GM19351 (cell line): Measurements from ENCODE around the gene GLRX5.

Experiments
- ATAC-seq: cut with Tn5 transposase; IDR thresholded peaks from one replicate; pipeline ENCODE4 v1.9.1; 2021; ENCODE audit warnings: mild to moderate bottlenecking, moderate library complexity; ENCODE audit not compliant: unreplicated experiment

The GLRX5 gene

DNA sequence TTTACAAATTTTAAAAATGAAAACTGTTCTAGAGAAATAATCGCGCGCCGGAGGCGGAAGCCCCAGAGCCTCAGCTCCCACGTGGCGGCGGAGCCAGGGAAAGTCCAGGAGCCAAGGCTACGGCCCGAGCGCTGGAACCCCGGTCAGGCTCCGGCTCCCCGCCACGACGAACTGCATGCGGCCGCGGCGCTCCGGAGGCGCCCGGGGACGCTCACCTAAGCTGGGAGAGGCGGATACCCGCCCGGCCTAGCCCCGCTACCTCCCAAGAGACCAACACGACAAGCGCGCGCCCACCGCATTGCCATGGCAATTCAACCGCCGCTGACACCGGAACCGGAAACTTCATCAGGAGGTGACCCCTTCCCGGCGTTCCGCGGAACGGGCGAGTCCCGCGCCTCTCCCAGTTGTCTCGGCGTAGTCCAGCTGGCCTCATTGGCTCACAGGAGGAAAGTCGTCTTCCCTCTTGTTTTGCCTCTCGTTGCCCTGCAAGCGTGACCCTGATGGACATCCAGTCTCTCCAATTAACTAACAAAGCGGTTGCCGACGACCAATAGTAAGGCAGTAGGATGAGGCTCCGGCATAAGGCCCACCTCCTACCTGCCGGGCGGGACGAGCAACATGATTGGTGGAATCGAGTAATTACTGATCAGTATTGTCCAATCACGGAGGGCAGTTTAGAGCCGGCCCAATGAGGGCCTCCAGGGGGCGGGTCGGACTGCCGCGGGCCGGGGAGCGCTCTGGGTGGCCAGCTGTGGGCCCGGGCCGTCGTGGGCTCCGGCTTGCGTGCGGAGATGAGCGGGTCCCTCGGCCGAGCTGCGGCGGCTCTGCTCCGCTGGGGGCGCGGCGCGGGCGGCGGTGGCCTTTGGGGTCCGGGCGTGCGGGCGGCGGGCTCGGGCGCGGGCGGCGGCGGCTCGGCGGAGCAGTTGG lies at the start of gene GLRX5:
Gene GLRX5 (plus strand): TSS at position 752 of the 927 bp plus-strand sequence. CDS start 40 bp downstream, at position 792.
- ATAC-seq: peak; percentile 90

- no peak for ATAC-seq
Observed at GRCh38 chr14:95485222-95485819, 49.5 kb upstream of the GLRX5 start.

- ATAC-seq: peak; percentile 57
Observed at GRCh38 chr14:95486875-95487668, 47.8 kb upstream of the GLRX5 start.

DNA sequence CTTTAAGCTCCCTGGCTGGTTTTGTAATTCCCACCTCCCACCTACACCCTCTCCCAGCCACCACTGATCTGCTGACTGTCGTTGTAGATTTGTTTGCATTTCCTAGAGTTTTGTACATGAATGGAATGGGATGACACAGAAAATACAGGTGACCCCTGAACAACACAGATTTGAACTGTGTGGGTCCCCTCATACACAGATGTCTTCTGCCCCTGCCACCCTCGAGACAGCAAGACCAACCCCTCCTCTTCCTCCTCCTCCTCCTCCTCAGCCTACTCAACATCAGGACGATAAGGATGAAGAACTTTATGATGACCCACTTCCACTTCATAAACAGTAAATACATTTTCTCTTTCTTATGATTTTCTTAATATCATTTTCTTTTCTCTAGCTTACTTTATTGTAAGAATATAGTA lies 47.2 kb upstream of the GLRX5 start:
- ATAC-seq: no peak

DNA sequence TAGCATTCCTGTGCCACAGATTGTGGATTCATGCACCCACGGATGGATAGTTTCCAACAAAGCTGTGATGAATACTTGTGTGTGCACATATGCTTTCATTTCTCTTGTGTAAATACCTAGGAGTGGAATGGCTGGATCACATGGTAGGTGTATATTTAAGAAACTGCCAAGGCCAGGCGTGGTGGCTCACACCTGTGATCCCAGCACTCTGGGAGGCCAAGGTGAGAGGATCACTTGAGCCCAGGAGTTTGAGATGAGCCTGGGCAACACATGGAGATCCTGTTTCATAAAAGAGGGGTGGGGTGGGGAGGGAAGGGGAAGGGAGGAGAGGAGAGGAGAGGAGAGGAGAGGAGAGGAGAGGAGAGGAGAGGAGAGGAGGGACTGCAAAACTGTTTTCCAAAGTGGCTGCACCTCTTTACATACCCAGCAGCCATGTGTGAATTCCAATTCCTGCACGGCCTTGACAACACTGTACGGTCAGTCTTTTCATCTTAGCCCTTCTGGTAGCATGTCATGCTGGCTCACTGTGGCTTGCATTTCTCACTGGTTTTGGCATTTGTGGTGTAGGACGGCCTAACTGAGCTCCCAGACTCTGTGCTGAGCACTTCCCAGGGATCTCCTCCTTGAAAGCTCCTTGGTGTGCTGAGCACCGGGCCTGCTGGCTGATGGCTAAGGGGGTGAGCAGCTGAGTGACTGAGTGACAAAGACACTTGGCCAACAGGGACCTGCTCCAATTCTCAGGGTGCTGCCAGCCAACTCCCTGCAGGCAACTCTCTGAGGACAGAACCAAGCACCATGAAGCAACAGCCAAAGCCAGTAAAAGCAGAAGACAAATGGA lies 46.3 kb upstream of the GLRX5 start:
- ATAC-seq: no peak

DNA sequence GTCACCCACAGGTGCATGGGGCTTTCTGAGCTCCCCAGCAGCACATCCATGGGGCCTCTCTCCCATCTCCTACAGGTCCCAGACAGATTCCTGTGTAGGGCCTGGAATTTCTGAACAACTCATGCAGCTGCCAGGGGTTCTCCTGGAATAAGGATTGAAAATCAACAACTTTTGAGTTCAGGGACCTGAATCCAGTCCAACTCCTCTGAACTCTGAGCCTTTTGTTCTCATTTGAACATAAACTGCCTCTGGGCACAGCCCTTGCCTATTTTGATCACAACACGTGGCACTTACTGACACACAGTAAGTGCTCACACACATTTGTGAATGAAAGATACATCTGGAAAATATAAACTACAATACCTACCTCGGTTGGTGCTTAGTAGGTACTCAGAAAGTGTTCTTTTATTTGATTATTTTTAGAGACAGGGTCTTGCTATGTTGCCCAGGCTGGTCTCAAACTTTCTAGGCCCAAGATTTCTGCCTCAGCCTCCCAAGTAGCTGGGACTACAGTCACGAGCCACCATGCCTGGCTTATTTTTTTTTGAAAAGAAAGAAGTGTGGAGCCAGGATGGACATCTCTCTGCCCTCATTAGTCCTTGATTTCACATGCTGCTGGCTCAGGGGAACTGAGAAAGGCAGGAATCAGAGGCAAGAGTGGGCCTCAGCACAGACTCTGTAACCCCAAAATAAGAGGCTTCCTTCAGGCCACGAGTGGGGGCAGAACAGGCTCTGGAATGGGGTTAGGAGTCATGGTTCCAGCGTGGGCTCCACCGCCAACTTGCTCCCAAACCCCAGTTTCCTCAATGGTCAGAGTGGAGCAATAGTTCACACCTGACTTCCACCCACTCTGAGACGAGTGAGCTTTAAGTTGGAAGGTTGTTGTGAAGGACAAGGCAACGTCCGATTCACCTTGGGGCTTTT lies 45.4 kb upstream of the GLRX5 start:
- no peak for ATAC-seq

DNA sequence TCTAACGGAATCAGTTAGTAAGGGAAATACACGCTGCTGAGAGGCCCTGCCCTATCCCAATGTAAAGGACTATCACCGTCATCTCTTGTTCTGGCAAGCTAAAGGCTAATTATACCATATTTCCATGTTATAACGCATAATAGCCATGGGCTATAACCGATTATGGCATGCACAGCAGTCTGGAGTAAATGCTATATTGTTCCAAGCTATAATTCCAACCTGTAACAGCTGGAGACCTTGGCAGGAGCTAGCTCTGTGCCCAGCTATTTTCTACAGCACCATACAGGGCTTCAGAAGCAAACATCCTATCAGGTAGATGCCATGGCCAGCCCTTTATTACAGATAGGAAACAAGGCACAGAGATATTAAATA lies 44.7 kb upstream of the GLRX5 start:
- ATAC-seq: no peak

GRCh38 chr14:95490727-95491451 lies 44.0 kb upstream of the GLRX5 start:
- no peak for ATAC-seq

DNA sequence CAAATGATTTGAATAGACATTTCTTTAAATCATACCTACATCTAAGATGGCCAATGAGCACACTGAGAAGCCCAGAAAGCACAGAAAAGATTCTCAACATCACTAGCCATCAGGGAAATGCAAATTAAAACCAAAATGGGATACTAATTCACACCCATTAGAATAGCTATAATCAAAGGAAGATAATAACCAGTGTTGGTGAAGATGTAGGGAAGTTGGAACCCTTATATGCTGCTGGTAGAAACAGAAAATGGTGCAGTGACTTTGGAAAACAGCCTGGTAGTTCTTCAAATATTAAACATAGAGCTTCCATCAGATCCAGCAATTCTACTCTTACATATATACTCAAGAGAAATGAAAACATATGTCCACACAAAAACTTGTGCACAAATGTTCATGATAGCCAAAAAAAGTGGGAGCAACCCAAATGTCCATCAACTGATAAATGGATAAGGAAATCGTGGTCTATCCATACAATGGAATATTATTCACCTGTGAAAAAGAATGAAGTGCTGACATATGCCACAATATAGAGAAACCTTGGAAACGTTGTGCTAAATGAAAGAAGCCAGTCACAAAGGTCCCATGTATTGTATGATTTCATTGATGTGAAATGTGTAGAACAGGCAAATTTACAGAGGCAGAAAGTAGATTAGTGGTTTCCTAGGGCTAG lies 42.8 kb upstream of the GLRX5 start:
- no peak for ATAC-seq

DNA sequence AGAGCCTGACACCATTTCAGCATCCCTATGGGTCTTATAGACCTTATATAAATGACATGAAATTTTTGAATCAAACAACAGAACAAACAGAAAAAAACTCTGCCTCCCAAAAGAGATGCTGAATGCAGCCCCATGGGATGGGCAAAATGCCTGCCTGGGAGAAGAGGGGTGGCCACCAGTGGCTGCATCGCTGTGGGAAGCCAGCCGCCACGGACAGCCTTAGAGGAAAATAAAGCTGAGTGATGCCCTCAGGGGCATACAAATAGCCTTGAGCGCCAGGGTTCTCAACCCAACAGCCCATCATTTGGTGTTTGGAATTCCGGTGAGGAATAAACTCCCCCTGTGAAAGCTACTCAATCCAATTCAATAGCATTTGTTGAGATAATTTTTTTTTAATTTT lies 41.3 kb upstream of the GLRX5 start:
- no peak for ATAC-seq

- no peak for ATAC-seq
Observed at GRCh38 chr14:95493976-95494375, 40.9 kb upstream of the GLRX5 start.

DNA sequence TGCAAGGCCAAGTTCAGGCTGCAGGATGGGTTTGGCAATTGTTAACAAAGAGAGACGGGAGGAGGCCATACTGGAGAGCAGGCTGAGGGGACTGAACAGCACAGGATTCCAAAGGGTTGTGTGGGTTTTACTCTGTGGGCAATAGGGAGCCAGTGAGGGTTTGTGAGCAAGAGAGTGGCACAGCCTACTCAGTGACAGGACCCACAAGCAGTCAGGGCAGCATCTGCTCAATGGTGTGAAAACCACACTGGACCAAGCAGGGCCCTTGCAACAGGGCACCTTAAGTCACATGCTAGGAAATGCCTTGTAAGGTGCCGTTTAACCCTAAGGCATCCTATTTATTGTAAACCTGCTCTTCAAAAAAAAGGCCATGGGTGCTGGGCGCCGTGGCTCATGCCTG lies 40.4 kb upstream of the GLRX5 start:
- no peak for ATAC-seq

GRCh38 chr14:95495076-95495475 lies 39.8 kb upstream of the GLRX5 start:
- ATAC-seq: no peak

DNA sequence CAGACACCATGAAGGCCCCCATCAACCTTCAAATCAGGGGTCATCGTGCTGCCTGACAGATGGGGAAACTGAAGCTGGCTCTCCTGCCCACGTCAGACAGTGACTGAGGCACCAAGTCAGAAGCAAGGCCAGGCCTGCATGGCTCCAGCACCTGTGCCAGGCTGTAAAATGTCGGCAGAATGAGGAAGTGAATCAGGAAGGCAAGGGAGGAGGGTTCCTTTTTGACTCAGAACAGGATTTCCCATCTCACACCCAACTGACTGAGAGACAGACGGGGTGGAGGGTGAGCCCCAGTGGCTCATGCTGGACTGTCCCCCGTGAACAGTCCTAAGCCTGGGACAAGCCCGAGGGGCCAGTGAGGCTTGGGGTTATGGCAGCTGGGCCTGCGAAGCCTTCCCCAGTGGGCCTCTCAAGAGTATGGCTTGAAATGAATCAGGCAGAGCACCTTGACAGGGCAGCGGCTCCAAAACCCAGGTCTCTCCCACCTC lies 39.3 kb upstream of the GLRX5 start:
- ATAC-seq: peak; percentile 80

DNA sequence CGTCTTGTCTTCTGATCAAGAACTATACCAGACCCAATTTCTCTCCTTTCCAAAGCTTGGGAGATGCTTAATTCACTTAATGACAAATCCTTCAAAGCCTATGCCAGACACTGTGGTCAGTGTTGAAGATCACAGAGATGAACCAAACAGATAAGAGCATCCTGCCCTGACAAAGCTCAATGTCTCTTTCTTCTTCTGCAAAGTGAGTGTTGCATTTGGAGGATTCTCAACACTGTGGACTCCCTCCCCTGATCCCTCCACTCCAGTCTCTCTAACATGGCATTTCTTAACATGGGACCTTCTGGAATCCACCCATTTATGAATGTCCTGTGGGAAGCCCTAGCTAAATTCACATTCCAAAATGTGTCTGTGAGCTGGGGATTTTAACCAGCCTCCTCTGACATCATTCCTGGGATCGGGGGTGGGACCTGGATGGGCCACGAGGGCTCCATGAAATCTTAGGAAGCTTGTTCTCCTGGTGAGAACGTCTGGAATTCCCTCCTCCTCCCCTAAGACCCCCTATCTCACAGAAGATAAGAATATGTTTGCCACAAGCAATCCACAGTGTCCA lies 38.7 kb upstream of the GLRX5 start:
- ATAC-seq: no peak

- no peak for ATAC-seq
Observed at GRCh38 chr14:95496690-95497259, 38.1 kb upstream of the GLRX5 start.

- ATAC-seq: no peak
Observed at GRCh38 chr14:95497561-95498011, 37.3 kb upstream of the GLRX5 start.
